Fibroblast of lung (primary cell): Measurements from ENCODE around the gene SLAIN1.

Experiments used
- CTCF ChIP-seq, 2 donors: IDR thresholded peaks in 1 of 2; conservative IDR thresholded peaks in 1 of 2; 1 replicate in 1 of 2; 2 replicates in 1 of 2; pipeline ENCODE4 v1.5.1; 2011 to 2012; ENCODE audit warnings: low read length in 2 of 2, control low read depth in 1 of 2, inconsistent platforms in 1 of 2, low read depth in 1 of 2, mild to moderate bottlenecking in 1 of 2
- EZH2 ChIP-seq: IDR thresholded peaks from 2 replicates; pipeline ENCODE4 v1.5.1; 2012; ENCODE audit warnings: low read length, control low read depth, mild to moderate bottlenecking; ENCODE audit errors: missing control alignments

GRCh38 chr13:77784515-77784914 is 87.0 kb downstream of the SLAIN1 start:
- TF ChIP-seq CTCF (conservative IDR thresholded peaks at IDR 0.05 in 1 of 2, IDR thresholded peaks at IDR 0.05 in 1 of 2; ENCODE audit: low read depth in 1 of 2, low read length in 2 of 2) (no peak), EZH2 (no peak)
